Measurements from ENCODE around the gene PAPOLG. TPM values are rescaled to one million over a fixed set of nuclear protein-coding genes. Genes with fewer than 3 reads are reported as not detected.

Gene PAPOLG
- total RNA-seq, 1 donor from 2014 or later = 15.1 TPM

DNA sequence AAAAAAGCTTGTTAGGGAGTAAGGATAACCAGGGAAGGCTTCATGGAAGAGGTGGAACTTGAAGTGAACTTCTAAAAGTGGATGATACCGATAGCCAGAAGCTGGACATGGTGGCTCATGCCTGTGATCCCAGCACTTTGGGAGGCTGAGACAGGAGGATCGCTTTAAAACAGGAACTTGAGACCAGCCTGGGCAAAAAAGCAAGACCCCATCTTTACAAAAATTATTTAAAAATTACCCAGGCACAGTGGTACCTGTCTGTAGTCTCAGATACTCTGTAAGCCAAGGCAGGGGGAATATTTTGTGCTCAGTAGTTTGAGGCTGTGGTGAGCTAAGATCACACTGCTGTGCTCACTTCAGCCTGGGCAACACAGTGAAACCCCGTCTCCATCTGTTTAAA lies 10.2 kb downstream of the PAPOLG start:
- H3K36me3 Mint-ChIP-seq (ENCODE audit: unreplicated experiment) = peaks cover 66% of the 10 kb centered on the region
- no peak for DNase-seq (ENCODE audit: extremely low spot score, unreplicated experiment)

GRCh38 chr2:60771508-60771907 lies 15.4 kb downstream of the PAPOLG start:
- DNase-seq (ENCODE audit: extremely low spot score, unreplicated experiment) = no peak
- H3K4me1 Mint-ChIP-seq (ENCODE audit: unreplicated experiment) = no peaks in the 10 kb centered on the region
- no peaks in the 10 kb centered on the region for H3K27me3 Mint-ChIP-seq (ENCODE audit: unreplicated experiment)
- H3K9me3 Mint-ChIP-seq (ENCODE audit: unreplicated experiment) = no peaks in the 10 kb centered on the region
- no peak overlapping the region for H3K27ac Mint-ChIP-seq (ENCODE audit: unreplicated experiment)
- H3K4me3 Mint-ChIP-seq (ENCODE audit: unreplicated experiment) = no peak overlapping the region
- TF ChIP-seq CTCF (IDR thresholded peaks at IDR 0.05) = no peak
- H3K36me3 Mint-ChIP-seq (ENCODE audit: unreplicated experiment) = peaks cover 58% of the 10 kb centered on the region

More for the DNA sequence above, 10.2 kb downstream of the PAPOLG start:
- Mint-ChIP-seq H3K4me1 (ENCODE audit: unreplicated experiment) (peaks cover 5% of the 10 kb centered on the region), H3K27me3 (ENCODE audit: unreplicated experiment) (no peaks in the 10 kb centered on the region), H3K4me3 (ENCODE audit: unreplicated experiment) (no peak overlapping the region), H3K9me3 (ENCODE audit: unreplicated experiment) (no peaks in the 10 kb centered on the region), H3K27ac (ENCODE audit: unreplicated experiment) (no peak overlapping the region)
- TF ChIP-seq CTCF (IDR thresholded peaks at IDR 0.05) = no peak

DNA sequence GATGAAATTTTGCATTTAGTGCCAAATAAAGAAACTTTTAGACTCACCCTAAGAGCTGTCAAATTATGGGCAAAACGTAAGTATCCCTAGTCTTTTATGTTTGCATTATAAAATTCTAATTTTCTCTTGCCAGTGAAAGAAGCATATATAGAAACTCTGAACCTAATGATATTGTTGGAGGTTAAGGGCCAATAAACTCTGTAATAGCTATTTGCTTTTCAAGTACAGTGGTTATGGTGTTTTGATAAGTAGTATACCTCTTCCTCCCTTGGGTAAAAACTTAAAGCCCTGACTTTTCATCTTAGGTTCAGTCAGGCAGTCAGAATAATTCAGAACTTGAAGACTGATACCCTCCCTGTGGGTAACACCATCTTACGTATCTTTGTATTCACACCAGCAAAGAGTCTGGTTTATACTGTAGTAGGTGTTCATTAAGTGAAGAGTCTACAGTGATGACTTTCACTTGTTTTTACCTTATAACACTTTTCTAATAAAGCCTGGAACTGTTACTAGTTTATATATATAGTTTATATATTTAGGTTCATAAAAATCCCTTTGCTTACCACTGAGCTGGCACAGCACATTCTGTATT lies 19.1 kb downstream of the PAPOLG start:
- Mint-ChIP-seq H3K36me3 (ENCODE audit: unreplicated experiment) (peaks cover 52% of the 10 kb centered on the region), H3K9me3 (ENCODE audit: unreplicated experiment) (no peaks in the 10 kb centered on the region), H3K4me3 (ENCODE audit: unreplicated experiment) (no peak overlapping the region), H3K27ac (ENCODE audit: unreplicated experiment) (no peak overlapping the region), H3K27me3 (ENCODE audit: unreplicated experiment) (no peaks in the 10 kb centered on the region), H3K4me1 (ENCODE audit: unreplicated experiment) (no peaks in the 10 kb centered on the region)
- TF ChIP-seq CTCF (IDR thresholded peaks at IDR 0.05) = no peak
- DNase-seq (ENCODE audit: extremely low spot score, unreplicated experiment) = no peak

- no peaks in the 10 kb centered on the region for H3K4me1 Mint-ChIP-seq (ENCODE audit: unreplicated experiment)
- H3K4me3 Mint-ChIP-seq (ENCODE audit: unreplicated experiment) = no peak overlapping the region
- H3K9me3 Mint-ChIP-seq (ENCODE audit: unreplicated experiment) = no peaks in the 10 kb centered on the region
- peaks cover 51% of the 10 kb centered on the region for H3K36me3 Mint-ChIP-seq (ENCODE audit: unreplicated experiment)
- H3K27ac Mint-ChIP-seq (ENCODE audit: unreplicated experiment) = no peak overlapping the region
- no peaks in the 10 kb centered on the region for H3K27me3 Mint-ChIP-seq (ENCODE audit: unreplicated experiment)
- TF ChIP-seq CTCF (IDR thresholded peaks at IDR 0.05) = no peak
- no peak for DNase-seq (ENCODE audit: extremely low spot score, unreplicated experiment)
Measured at GRCh38 chr2:60778352-60778751, 22.3 kb downstream of the PAPOLG start.

GRCh38 chr2:60779426-60779825 lies 23.4 kb downstream of the PAPOLG start:
- no peaks in the 10 kb centered on the region for H3K4me1 Mint-ChIP-seq (ENCODE audit: unreplicated experiment)
- no peaks in the 10 kb centered on the region for H3K9me3 Mint-ChIP-seq (ENCODE audit: unreplicated experiment)
- TF ChIP-seq CTCF (IDR thresholded peaks at IDR 0.05) = no peak
- H3K36me3 Mint-ChIP-seq (ENCODE audit: unreplicated experiment) = peaks cover 55% of the 10 kb centered on the region
- H3K4me3 Mint-ChIP-seq (ENCODE audit: unreplicated experiment) = no peak overlapping the region
- DNase-seq (ENCODE audit: extremely low spot score, unreplicated experiment) = no peak
- H3K27ac Mint-ChIP-seq (ENCODE audit: unreplicated experiment) = no peak overlapping the region
- H3K27me3 Mint-ChIP-seq (ENCODE audit: unreplicated experiment) = no peaks in the 10 kb centered on the region

Measured in osteocyte (in vitro differentiated cells).